Activated T-helper 1 cell treated with Interleukin-2 at 50 U/mL for 16 hours (primary cell): ENCODE measurements around the gene PLD1.

Source experiments
- DNase-seq: peaks from one replicate; pipeline ENCODE4 v3.0.0-alpha.2; 2020; ENCODE audit warnings: low read depth

Gene PLD1

GRCh38 chr3:171838218-171838720 lies 28.0 kb upstream of the PLD1 start:
- DNase-seq, result no peak

DNA sequence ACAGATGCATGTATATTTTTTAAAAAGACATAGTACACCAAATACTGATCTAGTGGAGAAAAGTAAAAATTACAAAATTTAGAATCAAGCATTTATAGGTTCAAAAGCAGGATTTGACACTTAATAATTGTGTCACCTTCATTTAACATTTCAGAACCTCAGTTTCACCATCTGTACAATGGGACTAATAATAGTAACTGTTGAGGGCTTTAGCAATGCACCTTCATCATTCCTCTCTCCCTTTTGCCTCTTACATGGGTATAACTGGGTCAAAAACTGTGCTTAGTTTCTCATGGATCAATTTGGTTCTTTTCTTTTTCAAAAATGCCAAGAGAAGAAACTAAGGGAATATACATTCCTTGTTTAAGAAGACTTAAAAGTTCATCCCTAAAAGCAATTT lies 27.4 kb upstream of the PLD1 start:
- DNase-seq, result no peak

GRCh38 chr3:171836855-171837254 lies 26.6 kb upstream of the PLD1 start:
- no peak for DNase-seq

DNA sequence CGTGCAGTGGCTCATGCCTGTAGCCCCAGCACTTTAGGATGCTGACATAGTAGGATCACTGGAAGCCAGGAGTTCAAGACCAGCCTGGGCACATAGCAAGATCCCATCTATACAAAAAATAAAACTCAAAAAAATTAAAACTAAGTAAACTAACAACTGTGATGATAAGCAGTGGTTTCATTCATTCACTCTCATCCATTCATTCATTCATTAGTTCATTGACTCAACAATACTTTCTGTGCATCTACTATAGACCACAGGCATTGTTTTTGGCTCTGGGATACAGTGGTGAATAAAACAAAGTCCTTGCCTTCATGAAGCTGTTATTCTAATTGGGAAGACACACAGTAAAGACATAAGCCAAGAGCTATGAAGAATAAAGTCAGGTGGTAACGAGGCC lies 25.3 kb upstream of the PLD1 start:
- DNase-seq, result no peak

DNA sequence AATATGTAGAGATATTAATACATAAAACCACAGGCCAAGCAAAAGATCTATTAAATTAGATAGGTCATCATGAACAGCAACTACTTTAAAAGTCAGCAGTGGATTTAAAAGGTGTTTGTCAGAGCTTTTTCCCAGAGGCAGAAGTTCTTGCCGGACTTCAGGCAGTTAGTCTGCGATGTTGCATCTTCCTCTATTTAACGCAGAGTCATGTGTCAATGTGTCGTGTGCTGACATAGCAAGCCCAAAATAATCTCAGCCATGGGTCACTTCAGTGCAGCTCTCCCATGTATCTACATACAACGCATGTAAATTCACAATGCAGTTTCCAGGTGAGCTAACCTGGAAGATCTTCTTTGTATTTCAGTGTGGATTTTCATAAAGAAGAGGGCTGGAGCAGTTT lies 24.8 kb upstream of the PLD1 start:
- no peak for DNase-seq

GRCh38 chr3:171834461-171834801 lies 24.1 kb upstream of the PLD1 start:
- DNase-seq, result no peak

DNA sequence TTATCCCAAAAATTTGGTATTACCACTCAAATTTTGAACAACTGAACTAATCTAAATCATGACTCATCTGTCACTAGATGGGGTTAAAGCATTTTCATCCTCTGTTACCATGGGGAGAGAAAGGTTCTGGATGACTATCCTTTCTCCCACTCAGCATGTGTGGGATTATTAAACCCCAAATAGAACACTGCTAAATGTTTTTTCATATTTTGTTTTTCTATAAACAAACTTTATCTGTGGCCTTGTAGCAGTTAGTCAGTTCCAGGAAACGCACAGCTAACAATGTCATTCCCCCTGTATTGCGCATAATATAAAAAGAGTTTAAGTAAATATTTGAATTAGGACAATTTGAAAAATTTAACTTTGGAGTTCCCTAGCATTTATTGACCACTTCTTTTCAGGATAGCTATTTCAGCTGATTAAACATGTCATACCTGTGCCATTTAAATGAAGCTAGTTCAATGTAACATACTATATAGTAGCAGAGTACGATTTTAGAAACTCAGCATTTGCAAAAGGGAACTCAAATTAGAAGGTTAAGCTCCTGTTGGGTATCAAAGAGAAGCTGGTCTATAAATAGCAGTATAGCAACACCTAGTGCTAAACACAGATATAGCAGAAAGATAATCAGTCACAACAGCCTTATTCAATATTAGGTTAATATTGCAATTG lies 23.6 kb upstream of the PLD1 start:
- no peak for DNase-seq

DNA sequence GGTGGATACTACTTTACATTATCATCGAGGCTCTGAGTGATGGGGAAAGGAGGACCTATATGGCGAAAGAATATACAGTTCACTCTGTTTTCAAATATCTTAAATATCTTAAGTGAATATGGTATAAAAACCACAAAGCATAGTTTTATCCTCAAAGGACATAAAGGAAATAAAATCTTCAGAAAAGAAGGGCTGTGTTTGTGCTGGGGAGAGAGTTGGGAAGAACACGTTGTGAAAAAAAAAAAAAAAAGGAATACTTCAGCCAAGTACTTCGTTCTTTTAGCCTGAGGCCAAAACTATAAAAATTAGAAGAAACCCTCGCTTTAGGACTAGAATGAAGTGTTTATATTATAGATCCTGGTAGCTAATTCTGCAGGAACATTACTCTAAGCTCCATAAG lies 22.7 kb upstream of the PLD1 start:
- DNase-seq, result no peak

DNA sequence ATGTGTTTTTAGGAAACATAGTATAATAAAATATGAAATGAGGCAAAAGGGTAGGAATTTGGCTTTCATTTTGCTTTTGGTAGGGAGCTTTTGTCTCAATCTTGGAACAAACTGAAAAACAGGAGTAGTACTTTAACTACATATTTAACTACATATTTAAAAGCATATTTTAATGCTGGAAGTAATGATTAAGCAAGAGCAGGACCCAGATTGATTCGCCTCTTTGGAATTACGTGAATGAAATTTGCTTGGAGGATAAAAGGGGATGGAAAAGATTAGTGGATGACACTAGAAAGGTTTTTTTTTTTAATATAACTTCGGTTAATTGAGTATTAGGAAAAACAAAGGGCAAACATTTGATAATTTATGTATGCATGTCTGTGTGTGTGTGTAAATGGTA lies 21.7 kb upstream of the PLD1 start:
- DNase-seq, result no peak

DNA sequence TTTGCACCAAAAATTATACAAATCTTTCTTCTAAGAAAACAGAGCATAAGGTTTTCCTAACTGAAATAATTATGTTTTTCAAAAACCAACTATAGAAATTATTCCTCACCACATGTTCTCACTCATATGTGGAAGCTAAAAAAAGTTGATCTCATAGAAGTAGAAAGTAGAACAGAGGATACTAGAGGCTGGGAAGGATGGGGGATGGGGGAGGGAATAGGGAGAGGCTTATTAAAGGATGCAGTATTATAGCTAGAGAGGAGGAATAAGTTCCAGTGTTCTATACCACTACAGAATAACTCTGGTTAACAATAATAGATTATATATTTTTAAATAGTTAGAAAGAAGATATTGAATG lies 20.2 kb upstream of the PLD1 start:
- no peak for DNase-seq

DNA sequence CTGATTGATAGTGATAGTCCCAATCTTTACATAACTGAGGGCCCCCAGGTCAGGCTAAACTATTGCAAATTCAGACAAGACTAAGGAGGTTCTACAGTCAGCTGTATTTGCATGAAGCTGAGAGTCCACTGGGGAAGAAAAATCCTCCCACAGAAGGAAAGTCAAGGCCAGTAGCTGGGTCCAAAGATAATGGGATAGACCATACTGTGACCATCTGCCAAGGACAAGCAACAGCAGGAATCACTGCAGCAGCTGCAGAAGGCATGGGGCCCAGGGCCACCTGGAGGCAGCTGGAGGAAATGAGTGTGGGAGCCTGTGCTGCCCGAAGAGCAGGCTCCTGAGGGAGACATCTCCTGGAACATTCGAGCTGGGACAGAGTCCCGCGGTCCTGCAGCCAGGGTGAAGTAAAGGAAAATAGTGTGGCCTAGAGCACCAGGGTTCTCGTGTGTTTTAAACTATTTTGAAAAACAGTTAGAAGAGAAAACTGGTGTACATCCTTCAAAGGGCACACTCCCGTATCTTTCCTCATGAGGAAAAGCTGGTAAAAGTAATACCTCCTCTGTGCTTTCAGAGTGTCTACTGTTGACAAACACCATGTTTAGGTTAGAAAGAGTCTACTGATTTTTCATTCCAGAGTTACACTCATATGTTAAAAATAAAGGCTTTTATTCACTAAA lies 19.7 kb upstream of the PLD1 start:
- no peak for DNase-seq

DNA sequence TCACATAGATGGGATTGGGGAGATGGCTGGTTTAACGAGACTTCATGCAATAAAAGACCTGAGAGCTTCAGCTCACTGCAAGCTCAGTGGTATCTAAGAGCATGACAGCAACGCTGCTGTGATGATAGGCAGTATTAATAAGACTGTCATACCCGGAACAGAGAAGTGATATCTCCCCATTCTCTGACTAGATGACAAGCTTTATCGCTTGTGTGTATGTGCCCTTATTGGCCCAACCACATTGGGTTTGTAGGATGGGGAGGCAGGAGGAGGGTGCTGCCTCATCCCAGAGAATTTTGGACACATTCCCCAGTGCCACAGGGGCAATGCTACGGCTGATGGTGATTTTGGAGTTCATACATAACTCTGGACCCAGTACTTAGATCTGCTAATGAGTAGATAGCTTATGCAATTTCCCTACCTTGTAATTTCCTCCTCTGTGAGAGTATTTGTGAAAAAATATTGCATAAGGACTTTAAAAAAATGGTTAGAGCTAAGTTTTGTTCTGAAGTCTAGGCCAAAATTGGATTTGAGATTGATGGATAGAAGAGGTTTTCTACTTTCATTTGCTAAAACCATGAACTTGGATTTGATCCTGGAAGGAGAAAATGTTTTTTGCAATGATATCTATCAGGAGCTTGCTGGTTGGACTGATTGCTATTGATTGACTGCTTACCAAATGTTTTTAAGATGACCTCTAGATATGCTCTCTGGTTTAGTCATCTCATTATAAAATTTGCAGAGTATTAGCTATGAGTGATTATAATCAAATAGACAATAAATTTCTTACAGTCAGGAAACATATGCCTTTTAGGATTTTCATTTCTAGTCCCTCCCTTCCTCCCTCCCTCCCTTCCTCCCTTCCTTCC lies 18.9 kb upstream of the PLD1 start:
- DNase-seq, result no peak

GRCh38 chr3:171827836-171828458 lies 17.7 kb upstream of the PLD1 start:
- DNase-seq, result no peak

DNA sequence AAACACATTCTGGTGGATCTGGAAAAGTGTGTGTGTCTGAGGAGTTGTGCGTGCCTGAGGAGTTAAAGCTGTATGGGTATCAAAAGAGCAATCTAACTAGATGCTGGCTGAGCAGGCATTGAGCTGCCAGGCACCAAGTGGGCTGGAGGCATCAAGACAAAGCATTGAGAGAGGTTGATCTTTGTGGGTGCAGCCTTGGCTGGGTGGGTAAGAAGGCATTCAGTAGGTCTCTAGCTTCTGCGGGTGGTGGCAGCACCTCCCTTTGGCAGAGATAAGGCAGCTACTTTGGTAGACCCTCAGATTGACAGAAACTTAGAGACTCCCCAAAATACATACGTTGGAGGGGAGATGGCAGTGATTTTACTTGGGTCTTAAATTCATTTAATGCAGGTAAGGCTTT lies 17.1 kb upstream of the PLD1 start:
- DNase-seq, result no peak

GRCh38 chr3:171825222-171825828 lies 15.0 kb upstream of the PLD1 start:
- no peak for DNase-seq

DNA sequence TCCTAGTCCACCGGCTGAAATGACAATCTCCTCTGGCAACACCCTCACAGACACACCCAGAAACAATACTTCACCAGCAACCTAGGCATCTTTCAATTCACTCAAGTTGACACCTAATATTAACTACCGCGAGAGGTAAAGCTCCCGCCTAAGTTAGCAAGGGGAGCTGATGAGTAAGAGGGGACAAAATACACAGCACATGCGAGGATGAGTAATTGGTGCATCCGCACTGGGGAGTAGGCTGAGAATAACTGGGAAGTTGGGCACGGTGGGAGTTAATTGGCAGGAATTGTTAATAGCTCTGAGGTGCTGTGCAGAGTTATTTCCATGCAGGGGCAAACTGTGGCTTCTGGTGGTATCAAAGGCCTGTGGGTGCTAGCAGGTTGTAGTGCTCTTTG lies 14.5 kb upstream of the PLD1 start:
- DNase-seq, result no peak

GRCh38 chr3:171824116-171824515 lies 13.8 kb upstream of the PLD1 start:
- no peak for DNase-seq

GRCh38 chr3:171822431-171823106 lies 12.3 kb upstream of the PLD1 start:
- no peak for DNase-seq

GRCh38 chr3:171821778-171822358 lies 11.6 kb upstream of the PLD1 start:
- no peak for DNase-seq

- DNase-seq, result no peak
These were observed 10.8 kb upstream of the PLD1 start for GRCh38 chr3:171821044-171821443.

DNA sequence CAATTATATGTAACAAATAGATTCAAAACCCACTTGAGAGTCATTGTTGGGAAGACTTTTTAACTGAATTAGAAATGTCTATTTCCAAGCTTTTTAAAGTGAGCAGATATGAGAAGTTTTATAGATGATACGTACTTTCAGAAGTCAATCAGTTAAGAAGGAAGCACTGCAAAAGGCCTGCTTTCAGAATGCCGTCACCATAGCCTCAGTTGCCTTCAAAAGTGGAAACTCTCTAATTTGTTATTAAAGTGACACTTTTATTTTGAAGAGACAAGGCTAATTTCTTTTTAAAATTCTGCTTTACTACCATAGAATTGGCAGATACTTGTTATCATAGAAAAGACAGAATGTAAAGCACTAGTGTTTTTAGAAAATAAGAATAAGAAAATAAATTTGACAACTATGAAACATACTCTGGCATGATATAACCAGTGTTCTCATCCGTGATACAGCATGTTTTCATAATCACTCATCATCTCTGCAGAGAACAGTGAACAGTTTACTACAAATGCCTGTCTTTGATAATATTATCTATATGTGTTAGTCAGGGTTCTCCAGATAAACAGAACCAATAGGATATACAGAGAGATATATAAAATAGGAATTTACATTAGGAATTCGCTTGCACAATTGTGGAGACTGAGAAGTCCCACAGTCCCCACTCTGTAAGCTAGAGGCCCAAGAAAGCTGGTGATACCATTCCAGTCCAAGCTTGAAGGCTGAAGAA lies 7.0 kb upstream of the PLD1 start:
- no peak for DNase-seq
